GM19324 (cell line): Measurements from ENCODE around the gene RPL3.

ENCODE experiments used
- ATAC-seq: cut with Tn5 transposase; IDR thresholded peaks from one replicate; pipeline ENCODE4 v1.9.1; 2021; ENCODE audit warnings: mild to moderate bottlenecking, moderate library complexity; ENCODE audit not compliant: unreplicated experiment, low FRiP score

Gene RPL3

DNA sequence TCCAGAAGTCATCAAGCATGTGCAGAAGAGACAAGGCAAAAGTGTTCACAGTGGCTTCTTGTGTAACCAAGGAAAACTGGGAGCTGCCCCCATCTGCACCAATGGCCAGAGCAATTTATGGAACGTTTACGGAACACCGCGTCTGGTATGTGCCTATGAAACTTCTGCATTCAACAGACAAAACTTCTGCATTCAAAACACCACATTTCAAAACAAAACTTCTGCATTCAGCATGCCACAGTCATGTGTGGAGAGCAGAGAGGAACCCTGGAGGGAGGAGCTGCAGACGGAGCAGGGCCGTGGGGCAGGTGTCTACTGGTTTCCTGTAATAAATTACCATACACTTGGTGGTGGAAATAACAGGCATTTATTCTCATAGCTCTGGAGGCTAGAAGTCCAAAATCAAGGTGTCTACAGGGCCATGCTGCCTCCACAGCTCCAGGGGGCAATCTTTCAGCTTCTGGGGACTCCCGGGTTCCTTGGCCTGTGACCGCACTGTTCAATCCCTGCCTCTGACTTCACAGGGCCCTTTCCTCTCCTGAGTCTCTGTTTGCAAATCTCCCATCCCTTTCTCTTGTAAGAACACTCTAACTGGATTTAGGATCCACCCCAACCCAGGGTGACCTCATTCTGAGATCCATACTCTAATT is 32.2 kb downstream of the RPL3 start:
- ATAC-seq = no peak

DNA sequence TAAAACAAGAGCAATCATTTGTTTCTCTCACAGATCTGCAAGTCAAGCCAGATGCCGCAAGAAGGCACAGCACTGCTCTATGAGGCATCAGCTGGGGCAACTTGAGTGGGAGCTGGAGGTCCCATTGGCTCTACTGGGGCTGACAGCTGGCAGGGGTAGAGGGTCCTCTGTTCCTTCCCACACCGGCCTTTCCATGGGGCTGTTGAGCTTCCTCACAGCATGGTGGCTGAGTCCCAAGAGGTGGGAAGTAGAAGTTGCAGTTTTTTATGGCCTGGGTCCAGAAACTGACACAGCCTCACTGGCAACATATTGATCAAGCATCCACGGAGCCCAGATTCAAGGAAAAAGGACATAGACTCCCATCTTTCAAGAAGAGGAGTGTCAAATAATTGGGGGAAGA is 34.4 kb downstream of the RPL3 start:
- no peak for ATAC-seq

DNA sequence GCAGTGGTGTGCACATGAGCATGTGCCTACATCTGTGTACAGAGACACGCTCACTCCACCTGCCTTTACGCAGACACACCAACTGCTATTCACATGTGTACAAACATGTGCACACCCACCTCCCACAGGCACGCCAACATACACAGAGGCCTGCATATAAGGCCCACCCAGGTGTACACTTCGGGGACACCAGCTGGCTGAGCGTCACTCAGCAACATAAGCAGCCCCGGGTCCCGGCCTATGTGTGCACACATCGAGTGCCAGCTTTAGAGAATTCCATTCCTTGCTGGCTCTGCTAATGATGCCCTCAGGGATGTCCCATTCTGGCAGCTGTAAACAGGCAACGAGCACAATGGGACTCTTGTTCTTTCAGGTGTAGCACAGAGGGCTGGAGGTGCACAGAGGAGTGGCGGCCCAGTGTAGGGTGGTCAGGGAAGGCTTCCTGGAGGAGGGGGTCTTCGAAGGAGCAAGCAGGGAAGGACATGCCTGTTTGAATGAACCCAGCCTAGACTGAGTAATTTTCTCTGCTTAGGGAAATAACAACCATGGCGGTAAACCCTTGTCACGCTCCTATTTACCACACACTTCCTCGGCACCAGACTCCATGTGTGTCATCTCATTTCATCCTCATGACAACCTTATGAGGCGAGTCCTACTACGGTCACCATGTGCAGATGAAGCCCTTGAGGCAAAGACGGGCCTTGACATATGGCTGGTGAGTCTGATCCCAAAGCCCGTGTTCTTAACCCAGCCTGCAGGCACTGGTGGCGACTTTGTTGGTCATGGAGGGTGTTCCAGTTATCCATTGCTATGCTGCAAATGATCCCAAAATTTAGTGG is 35.1 kb downstream of the RPL3 start:
- ATAC-seq = no peak

DNA sequence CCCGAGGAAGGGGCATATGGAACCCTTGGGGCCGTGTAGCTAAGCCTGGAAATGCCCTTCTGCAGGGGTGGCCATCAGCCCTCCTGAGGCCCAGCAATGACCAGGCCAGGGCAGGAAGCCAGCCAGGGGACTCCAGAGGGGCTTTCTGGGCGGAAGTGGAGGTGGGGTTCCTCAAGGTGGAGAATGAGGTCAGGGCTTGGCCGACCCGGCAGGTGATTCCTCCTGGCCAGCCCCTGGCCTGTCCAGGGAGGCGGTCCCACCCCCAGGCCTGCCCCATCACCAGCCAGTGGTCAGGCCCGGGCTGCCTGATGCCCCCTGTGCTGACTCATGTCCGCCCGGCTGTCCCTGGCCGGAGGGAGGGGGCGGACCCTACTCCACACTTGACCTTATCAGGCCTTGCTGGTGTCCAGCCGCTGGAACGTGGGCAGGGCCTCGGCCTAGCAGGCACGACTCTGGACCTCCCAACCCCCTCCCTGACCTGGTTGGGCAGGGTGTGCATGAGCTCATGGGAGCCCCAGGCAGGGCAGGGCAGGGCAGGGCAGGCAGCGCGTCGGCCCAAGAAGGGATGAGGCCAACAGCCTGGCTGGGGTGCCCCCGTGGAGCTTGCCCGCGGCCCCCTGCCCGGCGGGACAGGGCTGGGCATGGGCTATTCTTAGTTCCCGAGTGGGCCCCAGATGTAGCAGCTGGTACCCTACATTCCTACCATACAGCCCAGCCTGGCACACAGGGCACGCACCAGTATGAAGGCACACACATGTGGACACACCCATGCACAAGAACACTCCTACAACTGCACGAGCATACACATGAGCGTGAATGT is 35.9 kb downstream of the RPL3 start:
- ATAC-seq = no peak

- ATAC-seq = no peak
These were observed 36.6 kb downstream of the RPL3 start for GRCh38 chr22:39282645-39283321.

DNA sequence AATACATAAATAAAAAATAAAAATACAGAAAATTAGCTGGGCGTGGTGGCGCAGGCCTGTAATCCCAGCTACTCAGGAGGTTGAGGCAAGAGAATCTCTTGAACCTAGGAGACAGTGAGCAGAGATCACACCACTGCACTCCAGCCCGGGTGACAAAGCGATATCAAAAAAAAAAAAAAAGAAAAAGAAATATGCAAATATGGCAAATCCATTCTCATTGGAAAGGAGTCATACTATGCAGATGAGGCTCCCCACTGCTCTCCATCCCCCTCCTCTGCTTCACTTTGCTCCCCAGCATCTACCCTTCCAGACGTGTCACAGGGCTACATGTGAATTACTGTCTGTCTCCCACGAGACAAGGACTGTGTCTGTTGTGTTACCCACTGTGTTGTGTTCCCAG is 38.3 kb downstream of the RPL3 start:
- no peak for ATAC-seq

- ATAC-seq = no peak
These were observed 39.2 kb downstream of the RPL3 start for GRCh38 chr22:39280250-39280649.

GRCh38 chr22:39279170-39279850 is 40.1 kb downstream of the RPL3 start:
- no peak for ATAC-seq

- no peak for ATAC-seq
These were observed 41.4 kb downstream of the RPL3 start for GRCh38 chr22:39278040-39278439.

- no peak for ATAC-seq
These were observed 42.2 kb downstream of the RPL3 start for GRCh38 chr22:39277142-39277607.

DNA sequence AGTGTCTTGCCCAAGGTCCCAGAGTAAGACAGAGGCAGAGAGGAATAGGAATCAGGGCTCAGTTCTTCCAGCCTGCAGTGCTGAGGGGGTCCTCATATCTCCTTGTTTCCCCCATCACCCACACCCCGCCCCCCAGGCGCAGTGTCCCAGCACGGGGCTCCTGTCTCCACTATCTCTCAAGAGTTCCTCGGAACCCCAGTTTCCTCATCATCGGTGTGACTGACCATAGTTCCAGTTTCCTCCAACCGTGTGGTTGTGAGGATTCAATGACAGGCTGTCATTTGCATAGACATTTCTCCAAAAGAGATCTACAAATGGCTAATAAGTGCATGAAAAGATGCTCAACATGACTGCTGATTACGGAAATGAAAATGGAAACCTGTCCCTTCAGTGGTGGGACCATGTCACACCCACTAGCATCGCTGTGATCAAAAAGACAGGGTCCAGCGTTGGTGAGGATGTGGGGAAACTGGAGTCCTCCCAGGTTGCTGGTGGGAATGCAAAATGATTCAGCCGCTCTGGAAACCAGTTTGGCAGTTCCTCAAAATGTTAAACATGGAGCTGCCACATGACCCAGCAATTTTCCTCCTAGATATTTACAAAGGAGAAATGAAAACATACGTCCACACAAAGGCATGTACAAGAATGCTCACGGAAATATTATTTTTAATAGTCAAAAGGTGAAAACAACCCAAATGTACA is 42.8 kb downstream of the RPL3 start:
- ATAC-seq = no peak

GRCh38 chr22:39275814-39276439 is 43.5 kb downstream of the RPL3 start:
- ATAC-seq = no peak

- ATAC-seq = no peak
These were observed 45.2 kb downstream of the RPL3 start for GRCh38 chr22:39273950-39274887.

DNA sequence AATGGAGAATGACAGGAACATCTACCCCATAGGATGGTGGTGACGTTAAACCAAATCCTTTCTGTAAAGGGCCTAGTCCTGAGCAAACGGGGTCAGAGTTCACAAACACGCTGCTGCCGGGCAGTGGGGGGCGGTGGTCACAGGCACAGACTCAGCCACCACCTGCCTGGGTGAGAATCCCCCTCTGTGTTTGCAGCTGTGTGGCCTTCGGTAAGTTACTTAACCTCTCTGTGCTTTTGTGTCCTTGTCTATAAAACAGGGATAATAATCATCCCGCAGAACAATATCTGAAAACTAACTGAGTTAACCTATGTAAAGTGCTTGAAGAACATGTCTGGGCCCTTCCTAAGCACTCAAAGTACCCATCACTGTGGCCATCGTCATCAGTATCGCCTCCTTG is 48.6 kb downstream of the RPL3 start:
- no peak for ATAC-seq

- no peak for ATAC-seq
These were observed 49.1 kb downstream of the RPL3 start for GRCh38 chr22:39270280-39270679.

DNA sequence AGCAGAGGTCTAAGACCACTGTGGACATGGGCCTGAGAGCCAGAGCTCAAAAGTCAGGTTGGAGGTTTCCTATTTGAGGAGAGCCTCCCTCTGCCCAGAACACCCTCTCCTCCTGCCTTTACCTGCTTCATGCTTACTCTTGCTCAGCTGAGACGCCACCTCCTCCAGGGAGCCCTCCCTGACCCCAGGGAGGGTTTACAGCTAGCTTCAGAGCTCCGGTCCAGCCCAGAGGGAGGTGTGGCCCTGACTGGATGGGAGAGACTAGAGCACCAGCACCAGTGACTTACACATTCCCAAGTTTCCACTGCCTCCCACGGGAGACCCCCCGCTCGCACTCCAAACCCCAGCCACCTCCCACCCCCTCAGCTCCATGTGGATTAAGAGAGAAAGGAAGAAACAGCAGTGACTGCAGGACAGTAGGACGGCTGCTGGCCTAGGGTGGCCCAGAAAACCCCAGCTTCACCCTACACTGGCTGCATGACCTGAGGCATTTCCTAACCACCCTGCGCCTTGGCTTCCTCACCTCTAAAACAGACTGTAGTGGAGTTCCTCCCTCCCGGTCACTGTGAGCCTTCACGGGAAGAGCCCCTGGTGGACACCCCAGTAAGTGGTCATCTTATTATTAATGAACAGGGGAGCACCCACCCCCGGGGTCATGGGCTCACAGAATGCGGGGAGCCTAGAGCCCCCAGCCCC is 50.2 kb downstream of the RPL3 start:
- ATAC-seq = no peak

DNA sequence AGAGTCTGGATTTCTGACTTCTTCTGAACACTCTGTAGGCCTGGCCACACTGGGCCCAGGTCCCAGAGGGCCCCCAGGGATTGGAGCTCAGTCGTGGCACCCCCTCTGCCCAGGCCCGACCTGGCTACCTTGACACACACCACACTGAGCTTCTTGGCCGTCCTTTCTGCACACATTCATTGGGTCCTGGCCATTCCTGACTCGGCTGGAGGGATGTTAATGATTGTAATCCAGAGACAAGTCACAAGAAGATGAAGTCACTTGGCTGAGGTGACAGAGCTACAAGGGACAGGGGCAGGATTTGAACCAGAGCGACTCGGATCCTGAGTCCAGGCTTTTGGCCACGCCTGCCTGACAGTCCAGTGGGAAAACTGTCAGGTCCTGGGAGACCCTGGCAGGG is 50.8 kb downstream of the RPL3 start:
- no peak for ATAC-seq
